Choroid plexus epithelial cell (primary cell): Measurements from ENCODE around the gene LYL1.

Experiments used
- DNase-seq: peaks from one replicate; pipeline ENCODE4 v3.0.0-alpha.2; 2010; ENCODE audit warnings: low read depth
- H3K4me3 ChIP-seq: 2 replicates; pipeline ENCODE4 v1.5.1; 2011; ENCODE audit warnings: low read depth, mild to moderate bottlenecking, control low read depth, low read length, moderate library complexity
- CTCF ChIP-seq: conservative IDR thresholded peaks from 2 replicates; pipeline ENCODE4 v1.5.1; 2011; ENCODE audit warnings: low read depth, mild to moderate bottlenecking, control low read depth, inconsistent platforms, low read length, moderate library complexity

The LYL1 gene

GRCh38 chr19:13056052-13056660 lies 46.5 kb downstream of the LYL1 start:
- peak; percentile 66 for DNase-seq
- H3K4me3 ChIP-seq, result no peak overlapping the region
- no peak for TF ChIP-seq CTCF

DNA sequence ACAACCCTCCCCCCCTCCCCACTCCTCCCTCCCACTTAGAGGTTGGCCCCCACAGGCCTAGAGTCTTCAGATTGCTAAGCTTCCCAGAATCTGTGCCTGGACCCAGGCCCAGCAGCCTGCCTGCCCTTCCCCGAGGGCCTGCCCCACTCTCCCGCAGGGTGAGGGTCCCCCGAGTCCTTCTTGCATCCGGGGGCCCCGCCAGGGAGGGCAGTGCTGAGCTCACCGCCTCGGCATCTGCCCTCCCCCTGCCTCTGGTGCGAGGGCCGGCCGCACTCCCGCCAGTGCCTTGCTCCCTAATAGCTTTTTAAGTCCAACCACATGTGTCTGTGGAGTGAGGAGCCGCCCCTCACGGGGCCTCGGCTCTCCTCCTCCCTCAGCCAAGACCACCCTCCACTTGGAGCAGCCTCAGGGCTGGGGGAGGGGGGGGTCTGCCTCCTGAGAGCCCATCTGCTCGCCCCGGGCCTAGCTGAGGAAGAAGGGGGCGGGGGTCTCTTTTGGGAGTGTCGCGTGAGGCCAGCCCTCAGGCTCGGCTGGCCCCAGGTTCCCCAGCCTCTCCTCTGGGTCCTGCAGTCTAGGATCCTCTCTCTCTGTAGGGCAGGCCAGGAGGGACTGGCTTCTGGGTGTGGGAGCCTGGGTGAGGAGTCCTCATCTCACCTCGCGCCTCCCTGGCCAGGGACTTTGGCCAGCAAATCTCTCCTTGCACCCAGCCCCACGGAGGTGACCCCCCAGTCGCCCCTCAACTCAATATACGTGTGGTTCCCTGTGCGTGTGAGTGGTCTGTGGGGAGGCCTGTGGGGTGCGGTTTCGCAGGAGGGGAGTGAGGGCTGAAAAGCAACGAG lies 47.2 kb downstream of the LYL1 start:
- DNase-seq, result peak; percentile 89
- TF ChIP-seq CTCF, result no peak
- H3K4me3 ChIP-seq, result no peak overlapping the region

DNA sequence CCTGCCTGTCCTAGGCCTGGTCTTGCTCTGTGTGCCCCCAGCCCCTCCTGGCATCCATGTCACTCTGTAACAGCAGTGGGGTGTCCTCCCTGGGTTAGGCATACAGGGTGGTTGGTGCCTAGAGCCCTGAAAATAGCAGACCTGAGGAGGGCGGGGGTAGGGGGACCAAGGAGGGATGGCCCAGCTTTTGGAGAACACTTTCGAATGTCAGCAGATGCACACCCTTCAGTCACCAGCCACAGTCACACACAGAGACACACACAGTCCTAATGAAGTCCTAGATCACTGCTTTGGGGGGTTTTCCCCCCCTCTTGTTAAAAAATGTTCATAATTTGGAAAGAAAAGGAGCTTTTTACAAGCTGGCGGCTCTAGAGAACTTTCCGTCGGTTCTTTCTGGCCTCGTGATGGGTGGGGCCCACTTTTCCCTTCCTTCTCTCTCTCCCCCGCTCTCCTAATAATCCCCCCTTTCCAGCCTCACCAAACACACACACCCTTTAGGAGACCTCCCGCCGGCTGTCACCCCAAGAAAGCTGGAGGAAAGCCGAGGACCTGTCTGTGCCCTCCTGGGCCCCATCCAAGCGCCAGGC lies 47.9 kb downstream of the LYL1 start:
- no peak for DNase-seq
- H3K4me3 ChIP-seq, result no peak overlapping the region
- no peak for TF ChIP-seq CTCF

GRCh38 chr19:13053761-13054625 lies 48.7 kb downstream of the LYL1 start:
- H3K4me3 ChIP-seq, result no peak overlapping the region
- DNase-seq, result peak; percentile 87
- TF ChIP-seq CTCF, result no peak

GRCh38 chr19:13053238-13053637 lies 49.4 kb downstream of the LYL1 start:
- TF ChIP-seq CTCF, result no peak
- no peak for DNase-seq
- no peak overlapping the region for H3K4me3 ChIP-seq

- no peak for TF ChIP-seq CTCF
- H3K4me3 ChIP-seq, result no peak overlapping the region
- DNase-seq, result no peak
Measured at GRCh38 chr19:13052447-13053175, 50.0 kb downstream of the LYL1 start.
